Fibroblast of lung (primary cell): ENCODE data around the gene MEF2A. TPM values are rescaled to one million over a fixed set of nuclear protein-coding genes. Genes with fewer than 3 reads are reported as not detected.

ENCODE experiments used
- DNase-seq, 2 donors: peaks; one replicate each; pipeline versions ENCODE4 v3.0.0 to v3.0.0-alpha.2; 2010; ENCODE audit warnings: low read depth in 2 of 2
- H2AFZ ChIP-seq: 2 replicates; pipeline ENCODE4 v1.5.1; 2012; ENCODE audit warnings: low read length, control low read depth, inconsistent platforms
- H3K27ac ChIP-seq: 2 replicates; pipeline ENCODE4 v1.5.1; 2011; ENCODE audit warnings: low read length, control low read depth; ENCODE audit not compliant: insufficient read depth
- H3K27me3 ChIP-seq: 2 replicates; pipeline ENCODE4 v1.5.1; 2011; ENCODE audit warnings: mild to moderate bottlenecking, low read length; ENCODE audit not compliant: control insufficient read depth, insufficient read depth
- H3K36me3 ChIP-seq: 2 replicates; pipeline ENCODE4 v1.5.1; 2011; ENCODE audit warnings: low read length; ENCODE audit not compliant: control insufficient read depth, insufficient read depth
- H3K4me1 ChIP-seq: 2 replicates; pipeline ENCODE4 v1.5.1; 2011; ENCODE audit warnings: low read length; ENCODE audit not compliant: control insufficient read depth, insufficient read depth; ENCODE audit errors: extremely low read depth
- H3K4me2 ChIP-seq: 2 replicates; pipeline ENCODE4 v1.5.1; 2011; ENCODE audit warnings: low read length, control low read depth; ENCODE audit not compliant: insufficient read depth; ENCODE audit errors: extremely low read depth
- H3K4me3 ChIP-seq, 4 experiments: fragments of 200-600 bp in 1 of 4; sonication (generic) in 1 of 4; replicated peaks in 1 of 4; 2 replicates each; pipeline ENCODE4 v1.5.1; 2011 to 2016; ENCODE audit warnings: low read length in 4 of 4, low read depth in 3 of 4, mild to moderate bottlenecking in 3 of 4, control low read depth in 2 of 4, inconsistent platforms in 1 of 4, mixed read lengths in 1 of 4; ENCODE audit not compliant: insufficient read depth in 1 of 4; ENCODE audit errors: control extremely low read depth in 1 of 4
- H3K79me2 ChIP-seq: 2 replicates; pipeline ENCODE4 v1.5.1; 2012; ENCODE audit warnings: mild to moderate bottlenecking, low read length, inconsistent platforms; ENCODE audit not compliant: control insufficient read depth, insufficient read depth
- H3K9ac ChIP-seq: 2 replicates; pipeline ENCODE4 v1.5.1; 2011; ENCODE audit warnings: mild to moderate bottlenecking, low read length, control low read depth; ENCODE audit not compliant: insufficient read depth
- H3K9me3 ChIP-seq: 2 replicates; pipeline ENCODE4 v1.5.1; 2012; ENCODE audit warnings: low read depth, low read length; ENCODE audit not compliant: control insufficient read depth, insufficient read depth
- H4K20me1 ChIP-seq: 2 replicates; pipeline ENCODE4 v1.5.1; 2011; ENCODE audit warnings: low read length; ENCODE audit not compliant: control insufficient read depth, insufficient read depth; ENCODE audit errors: extremely low read depth
- EZH2 ChIP-seq: IDR thresholded peaks from 2 replicates; pipeline ENCODE4 v1.5.1; 2012; ENCODE audit warnings: low read length, control low read depth, mild to moderate bottlenecking; ENCODE audit errors: missing control alignments
- polyA plus RNA-seq, 2 donors: library from polyadenylated mRNA; depleted of rRNA in 1 of 2; stranded (reverse) in 1 of 2; unstranded in 1 of 2; fragments of >200 nt; gene quantifications; 2 replicates each; pipeline ENCODE4 v1.2.1, GENCODE V29; 2011 to 2012; ENCODE audit warnings: missing spikeins in 1 of 2
- total RNA-seq: library from RNA; depleted of rRNA; stranded (reverse); fragments of >200 nt; gene quantifications from 2 replicates; pipeline ENCODE4 v1.2.1, GENCODE V29; 2014
- TF ChIP-seq, protein P1 (sequence below), 2 donors: IDR thresholded peaks in 1 of 2; conservative IDR thresholded peaks in 1 of 2; 1 replicate in 1 of 2; 2 replicates in 1 of 2; pipeline ENCODE4 v1.5.1; 2011 to 2012; ENCODE audit warnings: low read length in 2 of 2, control low read depth in 1 of 2, inconsistent platforms in 1 of 2, low read depth in 1 of 2, mild to moderate bottlenecking in 1 of 2

The MEF2A gene
- total and polyA plus RNA-seq, 2 donors (not counting 1 experiment from before 2014, with no cell fraction given), result 24.6 to 40.4 TPM

DNA sequence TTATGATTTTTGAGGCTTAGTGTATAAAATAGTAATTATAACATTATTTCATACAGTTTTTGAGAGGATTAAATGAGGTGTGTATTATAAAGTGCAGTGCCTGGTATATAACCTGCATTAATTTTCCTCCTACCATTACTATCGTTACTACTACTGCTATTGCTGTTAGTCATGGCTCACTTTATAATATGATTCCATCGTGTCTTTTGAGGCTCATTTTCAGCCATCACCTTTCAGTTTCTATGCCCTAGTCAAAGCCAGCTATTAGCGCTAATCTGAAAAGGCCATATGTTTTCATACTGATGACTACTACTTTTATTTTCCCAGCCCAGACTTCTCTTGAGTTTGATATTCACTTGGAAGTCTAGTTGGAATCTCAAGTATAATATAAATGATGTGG lies 5.5 kb downstream of the MEF2A start:
- H4K20me1 ChIP-seq, result peaks cover 2% of the 10 kb centered on the region
- H3K36me3 ChIP-seq, result no peaks in the 10 kb centered on the region

DNA sequence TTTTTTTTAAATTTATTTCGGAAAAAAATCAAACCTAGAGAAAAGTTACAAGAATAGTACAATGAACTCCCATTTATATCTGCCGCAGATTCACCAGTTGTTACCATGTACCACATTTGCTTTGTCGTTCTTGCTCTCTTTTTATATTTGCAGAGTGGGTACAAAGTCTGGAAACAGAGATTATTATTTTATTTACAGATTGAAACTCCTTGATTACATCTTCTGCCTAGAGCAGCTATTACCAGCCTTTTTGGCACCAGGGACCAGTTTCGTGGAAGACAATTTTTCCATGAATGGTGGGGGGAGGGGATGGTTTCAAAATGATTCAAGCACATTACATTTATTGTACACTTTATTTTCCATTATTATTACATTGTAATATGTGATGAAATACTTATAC lies 8.3 kb downstream of the MEF2A start:
- Histone ChIP-seq H3K9ac (no peak overlapping the region), H3K79me2 (peaks cover 72% of the 10 kb centered on the region), H3K4me1 (no peaks in the 10 kb centered on the region), H2AFZ (no peak overlapping the region), H4K20me1 (peaks cover 2% of the 10 kb centered on the region), H3K4me3 (no peak overlapping the region), H3K27ac (no peak overlapping the region), H3K4me2 (no peak overlapping the region), H3K9me3 (no peaks in the 10 kb centered on the region), H3K27me3 (no peaks in the 10 kb centered on the region), H3K36me3 (no peaks in the 10 kb centered on the region)
- DNase-seq, result no peak
- TF ChIP-seq, protein P1, sequence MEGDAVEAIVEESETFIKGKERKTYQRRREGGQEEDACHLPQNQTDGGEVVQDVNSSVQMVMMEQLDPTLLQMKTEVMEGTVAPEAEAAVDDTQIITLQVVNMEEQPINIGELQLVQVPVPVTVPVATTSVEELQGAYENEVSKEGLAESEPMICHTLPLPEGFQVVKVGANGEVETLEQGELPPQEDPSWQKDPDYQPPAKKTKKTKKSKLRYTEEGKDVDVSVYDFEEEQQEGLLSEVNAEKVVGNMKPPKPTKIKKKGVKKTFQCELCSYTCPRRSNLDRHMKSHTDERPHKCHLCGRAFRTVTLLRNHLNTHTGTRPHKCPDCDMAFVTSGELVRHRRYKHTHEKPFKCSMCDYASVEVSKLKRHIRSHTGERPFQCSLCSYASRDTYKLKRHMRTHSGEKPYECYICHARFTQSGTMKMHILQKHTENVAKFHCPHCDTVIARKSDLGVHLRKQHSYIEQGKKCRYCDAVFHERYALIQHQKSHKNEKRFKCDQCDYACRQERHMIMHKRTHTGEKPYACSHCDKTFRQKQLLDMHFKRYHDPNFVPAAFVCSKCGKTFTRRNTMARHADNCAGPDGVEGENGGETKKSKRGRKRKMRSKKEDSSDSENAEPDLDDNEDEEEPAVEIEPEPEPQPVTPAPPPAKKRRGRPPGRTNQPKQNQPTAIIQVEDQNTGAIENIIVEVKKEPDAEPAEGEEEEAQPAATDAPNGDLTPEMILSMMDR (conservative IDR thresholded peaks at IDR 0.05 in 1 of 2, IDR thresholded peaks at IDR 0.05 in 1 of 2; ENCODE audit: low read depth in 1 of 2, low read length in 2 of 2), result no peak
- TF ChIP-seq EZH2, result no peak

More for the DNA sequence above, 5.5 kb downstream of the MEF2A start:
- H3K27me3 ChIP-seq, result no peaks in the 10 kb centered on the region
- no peak overlapping the region for H3K27ac ChIP-seq
- no peak overlapping the region for H3K4me2 ChIP-seq
- H3K4me1 ChIP-seq, result peaks cover 3% of the 10 kb centered on the region
- no peak overlapping the region for H2AFZ ChIP-seq
- no peak overlapping the region for H3K4me3 ChIP-seq
- no peak overlapping the region for H3K9ac ChIP-seq
- no peak for DNase-seq
- H3K9me3 ChIP-seq, result no peaks in the 10 kb centered on the region
- H3K79me2 ChIP-seq, result peaks cover 80% of the 10 kb centered on the region
- no peak for TF ChIP-seq EZH2
- TF ChIP-seq, protein P1 (conservative IDR thresholded peaks at IDR 0.05 in 1 of 2, IDR thresholded peaks at IDR 0.05 in 1 of 2; ENCODE audit: low read depth in 1 of 2, low read length in 2 of 2), result no peak

DNA sequence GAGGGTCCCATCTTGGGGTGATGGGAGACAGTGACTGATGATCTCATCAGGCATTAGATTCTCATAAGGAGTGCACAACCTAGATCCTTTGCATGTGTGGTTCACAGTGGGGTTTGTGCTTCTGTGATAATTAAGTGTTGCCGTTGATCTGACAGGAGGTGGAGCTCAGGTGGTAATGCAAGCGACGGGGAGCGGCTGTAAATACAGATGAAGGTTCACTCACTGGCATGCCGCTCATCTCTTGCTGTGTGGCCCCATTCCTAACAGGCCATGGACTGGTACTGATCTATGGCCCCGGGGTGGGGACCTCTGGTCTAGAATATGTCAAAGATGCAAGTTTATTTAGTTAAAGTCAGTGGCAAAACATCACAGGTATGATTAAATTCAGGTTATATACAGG lies 8.7 kb downstream of the MEF2A start:
- no peak overlapping the region for H2AFZ ChIP-seq
- no peak for DNase-seq
- no peaks in the 10 kb centered on the region for H3K4me1 ChIP-seq
- H3K27ac ChIP-seq, result no peak overlapping the region
- no peak overlapping the region for H3K4me3 ChIP-seq
- no peaks in the 10 kb centered on the region for H4K20me1 ChIP-seq
- TF ChIP-seq EZH2, result no peak
- TF ChIP-seq, protein P1 (conservative IDR thresholded peaks at IDR 0.05 in 1 of 2, IDR thresholded peaks at IDR 0.05 in 1 of 2; ENCODE audit: low read depth in 1 of 2, low read length in 2 of 2), result no peak
- peaks cover 70% of the 10 kb centered on the region for H3K79me2 ChIP-seq
- no peak overlapping the region for H3K9ac ChIP-seq
- H3K9me3 ChIP-seq, result no peaks in the 10 kb centered on the region
- no peak overlapping the region for H3K4me2 ChIP-seq
- H3K36me3 ChIP-seq, result no peaks in the 10 kb centered on the region
- H3K27me3 ChIP-seq, result no peaks in the 10 kb centered on the region
